ENCODE data around the gene CYSLTR1.

- TF ChIP-seq CTCF (IDR thresholded peaks at IDR 0.05), result no peak
- TF ChIP-seq POLR2AphosphoS5 (IDR thresholded peaks at IDR 0.05), result no peak
Observed at GRCh38 chrX:78357342-78358055, 30.1 kb upstream of the CYSLTR1 start.

All from gastroesophageal sphincter (tissue), 3 donors.